Stomach (tissue), 4 donors: Measurements from ENCODE around the gene DIPK1B.

Experiments used
- CTCF ChIP-seq, 7 experiments: fragments of 450-650 bp in 4 of 7; fragments of 200-600 bp in 3 of 7; sonication (generic) in 3 of 7; IDR thresholded peaks; one replicate each; pipeline ENCODE4 v1.5.1; 2016 to 2019; ENCODE audit warnings: antibody characterized with exemption in 7 of 7, control low read depth in 2 of 7, mild to moderate bottlenecking in 1 of 7
- POLR2A ChIP-seq, 4 donors: fragments of 450-650 bp; IDR thresholded peaks; one replicate each; pipeline ENCODE4 v1.6.1; 2016; ENCODE audit warnings: antibody characterized with exemption in 4 of 4, control low read depth in 2 of 4, mild to moderate bottlenecking in 1 of 4, moderate library complexity in 1 of 4

- TF ChIP-seq CTCF (IDR thresholded peaks at IDR 0.05) (no peak), POLR2A (IDR thresholded peaks at IDR 0.05) (no peak)
Observed at GRCh38 chr9:136687721-136688223, 24.6 kb upstream of the DIPK1B start.
